SH-SY5Y (cell line): ENCODE measurements around the gene ATP6V0D1.

Experiments used
- GATA2 ChIP-seq: IDR thresholded peaks from 2 replicates; pipeline ENCODE4 v1.6.1; 2011; ENCODE audit warnings: mild to moderate bottlenecking, low read depth, low read length
- GATA3 ChIP-seq: IDR thresholded peaks from 2 replicates; pipeline ENCODE4 v1.6.1; 2011; ENCODE audit warnings: low read depth, mild to moderate bottlenecking, low read length, moderate library complexity

- TF ChIP-seq GATA3 = no peak
- TF ChIP-seq GATA2 = no peak
These were observed 21.2 kb downstream of the ATP6V0D1 start for GRCh38 chr16:67459861-67460150.
